Lower leg skin (tissue), 4 donors: Measurements from ENCODE around the gene YWHAH. TPM values are rescaled to one million over a fixed set of nuclear protein-coding genes. Genes with fewer than 3 reads are reported as not detected.
A peak's percentile ranks its signal among the peaks of the same experiment; 100 is the strongest.

Experiments
- DNase-seq, 2 donors: peaks; one replicate each; pipeline ENCODE4 v3.0.0-alpha.2; 2019; ENCODE audit warnings: low spot score in 2 of 2
- H3K4me3 ChIP-seq: fragments of 200-600 bp; sonication (generic); 2 replicates; pipeline ENCODE4 v1.5.1; 2017; ENCODE audit warnings: mild to moderate bottlenecking, low read depth; ENCODE audit not compliant: poor library complexity, severe bottlenecking
- POLR2A ChIP-seq, 2 donors: fragments of 450-650 bp; IDR thresholded peaks; one replicate each; pipeline ENCODE4 v1.6.1; 2016 to 2017; ENCODE audit warnings: antibody characterized with exemption in 2 of 2, mild to moderate bottlenecking in 1 of 2, moderate library complexity in 1 of 2
- WGBS, 2 donors: methylation state at CpG; one replicate each; pipeline ENCODE4 v1.1.5; 2018; 5-methylcytosine and 5-hydroxymethylcytosine counted together
- intact Hi-C: fragments of 100-400 bp; cut with DNase I; formaldehyde crosslinking; loops from one replicate; pipeline ENCODE4 v1.15.0; 2023; ENCODE audit warnings: low total_unique reads
- total RNA-seq, 4 donors: library from RNA; depleted of rRNA; stranded (reverse); fragments of >200 nt; gene quantifications; one replicate each; pipeline ENCODE4 v1.1.0, GENCODE V29; 2016
- TF ChIP-seq, protein P1 (sequence below), 3 donors: fragments of 450-650 bp; IDR thresholded peaks; one replicate each; pipeline ENCODE4 v1.5.1; 2016; ENCODE audit warnings: antibody characterized with exemption in 3 of 3, mild to moderate bottlenecking in 3 of 3, moderate library complexity in 2 of 3

The YWHAH gene
- total RNA-seq, 4 donors from 2014 or later, result 57.8 to 94.0 (median 80.7) TPM

DNA sequence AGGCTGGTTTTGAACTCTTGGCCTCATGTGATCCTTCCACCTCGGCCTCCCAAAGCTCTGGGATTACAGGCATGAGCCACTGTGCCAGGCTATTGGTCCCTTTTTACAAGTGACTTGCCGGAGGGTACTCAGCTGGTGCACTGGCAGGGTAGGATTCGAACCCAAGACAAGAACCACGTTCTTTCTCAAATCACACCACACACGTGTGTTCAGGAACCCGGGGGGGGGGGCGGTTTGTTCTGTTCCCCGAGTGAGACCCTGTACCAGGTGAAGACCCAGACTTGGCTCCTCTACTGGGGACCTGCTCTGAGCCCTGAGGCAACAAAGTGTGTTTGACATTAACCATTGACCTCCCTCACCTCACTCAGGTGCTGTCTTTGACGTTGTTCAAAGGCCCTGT lies 3.8 kb upstream of the YWHAH start:
- WGBS, 2 donors, result 87 to 89% methylated on average over 9 of the region's 9 CpGs
- no peak for DNase-seq
- H3K4me3 ChIP-seq, result no peak overlapping the region
- intact Hi-C loops, result loop anchor here (10.0 kb wide), 1 partner anchor 386 kb away; no protein-coding TSS in a partner anchor
- TF ChIP-seq, protein P1, sequence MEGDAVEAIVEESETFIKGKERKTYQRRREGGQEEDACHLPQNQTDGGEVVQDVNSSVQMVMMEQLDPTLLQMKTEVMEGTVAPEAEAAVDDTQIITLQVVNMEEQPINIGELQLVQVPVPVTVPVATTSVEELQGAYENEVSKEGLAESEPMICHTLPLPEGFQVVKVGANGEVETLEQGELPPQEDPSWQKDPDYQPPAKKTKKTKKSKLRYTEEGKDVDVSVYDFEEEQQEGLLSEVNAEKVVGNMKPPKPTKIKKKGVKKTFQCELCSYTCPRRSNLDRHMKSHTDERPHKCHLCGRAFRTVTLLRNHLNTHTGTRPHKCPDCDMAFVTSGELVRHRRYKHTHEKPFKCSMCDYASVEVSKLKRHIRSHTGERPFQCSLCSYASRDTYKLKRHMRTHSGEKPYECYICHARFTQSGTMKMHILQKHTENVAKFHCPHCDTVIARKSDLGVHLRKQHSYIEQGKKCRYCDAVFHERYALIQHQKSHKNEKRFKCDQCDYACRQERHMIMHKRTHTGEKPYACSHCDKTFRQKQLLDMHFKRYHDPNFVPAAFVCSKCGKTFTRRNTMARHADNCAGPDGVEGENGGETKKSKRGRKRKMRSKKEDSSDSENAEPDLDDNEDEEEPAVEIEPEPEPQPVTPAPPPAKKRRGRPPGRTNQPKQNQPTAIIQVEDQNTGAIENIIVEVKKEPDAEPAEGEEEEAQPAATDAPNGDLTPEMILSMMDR (IDR thresholded peaks at IDR 0.05), result no peak
- no peak for TF ChIP-seq POLR2A (IDR thresholded peaks at IDR 0.05)

DNA sequence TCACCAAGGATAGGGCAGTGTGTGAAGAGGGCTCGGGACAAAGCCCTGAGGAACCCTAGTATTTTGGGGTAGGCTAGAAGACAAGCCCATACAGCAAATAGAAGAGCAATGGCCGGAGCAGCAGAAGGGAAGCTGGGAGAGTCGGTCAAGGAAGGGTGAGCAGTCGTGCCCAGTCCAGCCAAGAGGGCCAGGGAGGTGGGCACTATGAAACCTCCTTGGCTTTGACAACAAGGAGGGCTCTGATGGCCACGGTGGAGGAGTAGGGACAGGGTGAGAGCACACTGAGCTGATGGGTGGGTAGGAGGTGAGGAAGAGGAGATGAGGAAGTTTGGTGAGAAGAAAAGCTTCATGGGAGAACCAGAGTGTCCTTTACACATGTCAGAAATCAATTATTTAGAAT lies 2.2 kb upstream of the YWHAH start:
- TF ChIP-seq, protein P1 (IDR thresholded peaks at IDR 0.05), result no peak
- no peak for TF ChIP-seq POLR2A (IDR thresholded peaks at IDR 0.05)
- no peak for DNase-seq
- 96 to 97% methylated on average over 5 of the region's 5 CpGs for WGBS, 2 donors
- intact Hi-C loops, result loop anchor here (10.0 kb wide), 1 partner anchor 387 kb away; no protein-coding TSS in a partner anchor
- no peak overlapping the region for H3K4me3 ChIP-seq

DNA sequence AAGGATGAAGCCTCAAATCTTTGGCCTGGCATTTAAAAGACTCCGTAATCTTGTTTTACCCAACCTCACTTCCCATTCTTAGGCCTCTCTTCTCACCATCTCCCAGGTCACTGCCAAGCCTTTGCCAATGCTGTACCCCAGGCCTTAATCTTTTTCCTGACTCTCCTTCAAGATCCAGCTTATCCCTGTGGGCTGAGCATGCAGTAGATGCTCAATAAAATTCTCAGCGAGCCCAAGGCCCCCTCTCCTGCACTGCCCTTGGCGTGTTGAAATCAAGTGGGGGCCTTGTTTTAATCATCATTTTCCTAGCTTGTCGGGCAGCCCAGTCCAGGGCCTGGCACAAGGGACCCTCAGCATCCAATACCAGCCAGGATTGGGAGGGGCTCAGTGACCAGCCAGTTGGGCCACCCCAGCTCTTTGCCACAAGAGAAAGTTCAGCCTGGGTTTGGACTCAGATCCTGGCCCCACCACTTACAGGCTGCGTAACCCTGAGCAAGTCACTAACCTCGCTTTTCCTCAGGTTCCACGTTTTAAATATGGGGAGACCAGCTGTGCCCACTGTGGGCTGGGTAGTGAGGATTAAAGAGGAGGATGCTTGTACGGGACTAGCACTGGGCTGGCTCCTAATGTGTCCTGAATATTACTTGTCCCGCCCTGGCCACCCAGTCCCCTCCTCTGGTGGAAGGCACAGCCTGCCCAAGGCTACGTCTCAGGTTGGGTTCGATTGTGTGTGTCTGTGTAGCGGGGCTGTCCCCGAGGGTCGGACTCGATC lies 943 bp upstream of the YWHAH start:
- 45 to 76% methylated on average over 8 to 14 of the region's 15 CpGs for WGBS, 2 donors
- H3K4me3 ChIP-seq, result peak overlapping the region; percentile 1
- intact Hi-C loops, result loop anchor here (10.0 kb wide), 1 partner anchor 389 kb away; no protein-coding TSS in a partner anchor
- peak in 1 of 2 donors; percentile 87 for DNase-seq
- TF ChIP-seq POLR2A (IDR thresholded peaks at IDR 0.05), result no peak
- TF ChIP-seq, protein P1 (IDR thresholded peaks at IDR 0.05), result no peak

GRCh38 chr22:31944700-31945442 lies 536 bp downstream of the YWHAH start:
- 0 to 1% methylated on average over 30 to 36 of the region's 76 CpGs for WGBS, 2 donors
- peak overlapping the region; percentile 82 for H3K4me3 ChIP-seq
- intact Hi-C loops, result loop anchor here (10.0 kb wide), 1 partner anchor 390 kb away; no protein-coding TSS in a partner anchor
- TF ChIP-seq, protein P1 (IDR thresholded peaks at IDR 0.05), result no peak
- no peak for TF ChIP-seq POLR2A (IDR thresholded peaks at IDR 0.05)
- peak in 1 of 2 donors; percentile 91 for DNase-seq

- 4 to 9% methylated on average over 14 to 15 of the region's 15 CpGs for WGBS, 2 donors
- no peak for DNase-seq
- peak overlapping the region; percentile 82 for H3K4me3 ChIP-seq
- no peak for TF ChIP-seq POLR2A (IDR thresholded peaks at IDR 0.05)
- TF ChIP-seq, protein P1 (IDR thresholded peaks at IDR 0.05), result no peak
- intact Hi-C loops, result loop anchor here (10.0 kb wide), 1 partner anchor 391 kb away; no protein-coding TSS in a partner anchor
Measured at GRCh38 chr22:31945443-31945855, 1.1 kb downstream of the YWHAH start.
